GM21786 (cell line): ENCODE measurements around the gene GABBR2.
A peak's percentile ranks its signal among the peaks of the same experiment; 100 is the strongest.

ENCODE experiments used
- ATAC-seq: cut with Tn5 transposase; IDR thresholded peaks from one replicate; pipeline ENCODE4 v1.9.1; 2021; ENCODE audit not compliant: unreplicated experiment

The GABBR2 gene

GRCh38 chr9:98329904-98330303, 378.8 kb downstream of the GABBR2 start:
- ATAC-seq, result no peak

- no peak for ATAC-seq
Observed at GRCh38 chr9:98329281-98329680, 379.5 kb downstream of the GABBR2 start.

- no peak for ATAC-seq
Observed at GRCh38 chr9:98328770-98329169, 380.0 kb downstream of the GABBR2 start.

- ATAC-seq, result no peak
Observed at GRCh38 chr9:98328141-98328540, 380.6 kb downstream of the GABBR2 start.

- no peak for ATAC-seq
Observed at GRCh38 chr9:98327249-98327561, 381.5 kb downstream of the GABBR2 start.

- ATAC-seq, result no peak
Observed at GRCh38 chr9:98326459-98327248, 382.1 kb downstream of the GABBR2 start.

- ATAC-seq, result no peak
Observed at GRCh38 chr9:98324801-98325200, 383.9 kb downstream of the GABBR2 start.

- ATAC-seq, result no peak
Observed at GRCh38 chr9:98323831-98324135, 385.0 kb downstream of the GABBR2 start.

GRCh38 chr9:98323051-98323830, 385.5 kb downstream of the GABBR2 start:
- ATAC-seq, result no peak

GRCh38 chr9:98321269-98321668, 387.5 kb downstream of the GABBR2 start:
- ATAC-seq, result no peak

GRCh38 chr9:98318834-98319478, 389.8 kb downstream of the GABBR2 start:
- ATAC-seq, result no peak

GRCh38 chr9:98318041-98318790, 390.5 kb downstream of the GABBR2 start:
- ATAC-seq, result no peak

- no peak for ATAC-seq
Observed at GRCh38 chr9:98317134-98317857, 391.4 kb downstream of the GABBR2 start.

GRCh38 chr9:98316445-98317133, 392.1 kb downstream of the GABBR2 start:
- no peak for ATAC-seq

- ATAC-seq, result peak; percentile 79
Observed at GRCh38 chr9:98315551-98316060, 393.1 kb downstream of the GABBR2 start.

GRCh38 chr9:98315067-98315453, 393.7 kb downstream of the GABBR2 start:
- ATAC-seq, result no peak

- no peak for ATAC-seq
Observed at GRCh38 chr9:98314381-98315066, 394.2 kb downstream of the GABBR2 start.

- no peak for ATAC-seq
Observed at GRCh38 chr9:98312365-98312764, 396.4 kb downstream of the GABBR2 start.

GRCh38 chr9:98311541-98311940, 397.2 kb downstream of the GABBR2 start:
- ATAC-seq, result no peak
